ENCODE data around the gene PBX4. TPM values are rescaled to one million over a fixed set of nuclear protein-coding genes. Genes with fewer than 3 reads are reported as not detected.

The PBX4 gene
- total and polyA plus RNA-seq, 10 of the 15 experiments (the other 5 are each of a cell fraction or from before 2014, with no cell fraction given) = 0.18 to 17.3 (median 4.2) TPM

DNA sequence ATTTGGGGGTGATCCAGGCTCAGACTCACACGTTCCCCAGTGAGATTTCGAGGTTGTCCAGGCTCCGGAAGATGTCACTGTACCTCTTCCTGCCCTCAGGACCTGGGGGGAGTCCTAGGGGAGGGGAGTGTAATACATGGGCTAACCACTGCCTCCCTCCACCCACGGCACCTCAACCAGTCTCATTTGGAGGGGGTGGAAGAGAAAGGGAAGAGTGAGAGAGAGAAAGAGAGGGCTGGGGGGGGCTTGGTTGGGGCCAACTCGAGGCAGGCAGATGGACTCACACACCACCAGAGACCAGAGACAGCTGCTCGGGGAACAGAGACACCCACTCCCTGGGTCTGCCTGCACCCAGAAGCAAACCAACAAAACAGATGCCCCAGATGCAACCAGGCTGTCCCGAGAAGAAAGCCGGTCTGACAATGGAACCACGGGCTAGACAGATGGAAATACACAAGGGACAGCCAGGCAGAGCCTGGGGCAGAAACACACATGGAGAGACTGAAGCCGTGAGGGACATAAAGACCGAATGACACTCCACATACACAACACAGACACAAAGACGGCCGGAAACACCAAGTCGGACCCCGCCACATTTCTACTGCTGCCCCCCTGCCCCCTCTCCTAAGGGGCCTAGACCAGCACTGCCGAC lies 24.1 kb upstream of the PBX4 start:
- peaks cover 16 to 37% of the 10 kb centered on the region in 2 experiments; a peak in 3 of 4 replicates for H3K36me3 ChIP-seq (ENCODE audit: control insufficient read depth in 2 of 2, insufficient read depth in 2 of 2, low read length in 1 of 2)
- peak overlapping the region; percentile 95 for H3K4me2 ChIP-seq (ENCODE audit: control insufficient read depth, insufficient read depth)
- peak overlapping the region; percentile 96 for H3K4me3 ChIP-seq
- ChIA-PET SMC1A (ENCODE audit: uncharacterized antibody, unreplicated experiment) (interaction anchor here (0.9 kb wide), 1 partner anchor 19 kb away, joined by 3 read pairs; no protein-coding TSS in a partner anchor), RAD21 (ENCODE audit: unreplicated experiment) (no interaction called here), POLR2A (no interaction called here), CTCF (no interaction called here)
- H3K27me3 ChIP-seq (replicated peaks in 1 of 2; ENCODE audit: control insufficient read depth in 2 of 2, insufficient read depth in 2 of 2, low read length in 1 of 2) = no peaks in the 10 kb centered on the region
- in situ Hi-C loops (cut with MboI) = loop anchor here (5.0 kb wide), 1 partner anchor 115 kb away; the partner anchor contains the start of gene YJEFN3
- peaks cover 19% of the 10 kb centered on the region for H3K79me2 ChIP-seq (ENCODE audit: control insufficient read depth, insufficient read depth, low read length)
- H3K9ac ChIP-seq (ENCODE audit: control insufficient read depth, insufficient read depth, low read length) = peak overlapping the region; percentile 100
- peak overlapping the region; percentile 62; the same call in 1 of the 2 replicates for H2AFZ ChIP-seq (ENCODE audit: control insufficient read depth, low read depth, low read length)
- H3K9me3 ChIP-seq (replicated peaks; ENCODE audit: control insufficient read depth, insufficient read depth, low read length) = no peaks in the 10 kb centered on the region
- peak overlapping the region; percentile 99 for H3K27ac ChIP-seq (ENCODE audit: control insufficient read depth, insufficient read depth)
- DNase-seq (ENCODE audit: low read depth, low spot score) (no peak), ATAC-seq (peak; percentile 67), FAIRE-seq (peak; percentile 89)
- H4K20me1 ChIP-seq (ENCODE audit: control insufficient read depth, insufficient read depth) = no peaks in the 10 kb centered on the region; the same call in 1 of the 2 replicates
- TSS peak; percentile 88 for BruUV-seq (replicated peaks)
- 1% methylated on average over 16 of the region's 16 CpGs for WGBS (ENCODE audit: insufficient coverage, insufficient replicate concordance, low lambda C conversion rate, missing lambda C conversion rate)
- intact Hi-C loops (cut with micrococcal nuclease; ENCODE audit: unreplicated experiment) = loop anchor here (1.0 to 5.0 kb wide), 3 partner anchors 85 to 275 kb away; no protein-coding TSS in a partner anchor
- peaks cover 4% of the 10 kb centered on the region for H3K4me1 ChIP-seq (ENCODE audit: control insufficient read depth, insufficient read depth, low read length)
- no peak for TF ChIP-seq HDAC6 (IDR thresholded peaks at IDR 0.05; ENCODE audit: unreplicated experiment)
- TF ChIP-seq GABPA (IDR thresholded peaks at IDR 0.05; ENCODE audit: low read depth) = peak; percentile 63; the same call in 1 of the 2 replicates
- TF ChIP-seq ZNF207 (IDR thresholded peaks at IDR 0.05; ENCODE audit: borderline replicate concordance) = no peak
- TF ChIP-seq MEF2A (IDR thresholded peaks at IDR 0.05; ENCODE audit: insufficient read depth, low read depth, low read length) = 0 out of 2 replicates have a peak, but pooled peaks have one; percentile 26
- TF ChIP-seq, protein P1, sequence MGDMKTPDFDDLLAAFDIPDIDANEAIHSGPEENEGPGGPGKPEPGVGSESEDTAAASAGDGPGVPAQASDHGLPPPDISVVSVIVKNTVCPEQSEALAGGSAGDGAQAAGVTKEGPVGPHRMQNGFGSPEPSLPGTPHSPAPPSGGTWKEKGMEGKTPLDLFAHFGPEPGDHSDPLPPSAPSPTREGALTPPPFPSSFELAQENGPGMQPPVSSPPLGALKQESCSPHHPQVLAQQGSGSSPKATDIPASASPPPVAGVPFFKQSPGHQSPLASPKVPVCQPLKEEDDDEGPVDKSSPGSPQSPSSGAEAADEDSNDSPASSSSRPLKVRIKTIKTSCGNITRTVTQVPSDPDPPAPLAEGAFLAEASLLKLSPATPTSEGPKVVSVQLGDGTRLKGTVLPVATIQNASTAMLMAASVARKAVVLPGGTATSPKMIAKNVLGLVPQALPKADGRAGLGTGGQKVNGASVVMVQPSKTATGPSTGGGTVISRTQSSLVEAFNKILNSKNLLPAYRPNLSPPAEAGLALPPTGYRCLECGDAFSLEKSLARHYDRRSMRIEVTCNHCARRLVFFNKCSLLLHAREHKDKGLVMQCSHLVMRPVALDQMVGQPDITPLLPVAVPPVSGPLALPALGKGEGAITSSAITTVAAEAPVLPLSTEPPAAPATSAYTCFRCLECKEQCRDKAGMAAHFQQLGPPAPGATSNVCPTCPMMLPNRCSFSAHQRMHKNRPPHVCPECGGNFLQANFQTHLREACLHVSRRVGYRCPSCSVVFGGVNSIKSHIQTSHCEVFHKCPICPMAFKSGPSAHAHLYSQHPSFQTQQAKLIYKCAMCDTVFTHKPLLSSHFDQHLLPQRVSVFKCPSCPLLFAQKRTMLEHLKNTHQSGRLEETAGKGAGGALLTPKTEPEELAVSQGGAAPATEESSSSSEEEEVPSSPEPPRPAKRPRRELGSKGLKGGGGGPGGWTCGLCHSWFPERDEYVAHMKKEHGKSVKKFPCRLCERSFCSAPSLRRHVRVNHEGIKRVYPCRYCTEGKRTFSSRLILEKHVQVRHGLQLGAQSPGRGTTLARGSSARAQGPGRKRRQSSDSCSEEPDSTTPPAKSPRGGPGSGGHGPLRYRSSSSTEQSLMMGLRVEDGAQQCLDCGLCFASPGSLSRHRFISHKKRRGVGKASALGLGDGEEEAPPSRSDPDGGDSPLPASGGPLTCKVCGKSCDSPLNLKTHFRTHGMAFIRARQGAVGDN (IDR thresholded peaks at IDR 0.05) = peak; percentile 54
- TF ChIP-seq, protein P2, sequence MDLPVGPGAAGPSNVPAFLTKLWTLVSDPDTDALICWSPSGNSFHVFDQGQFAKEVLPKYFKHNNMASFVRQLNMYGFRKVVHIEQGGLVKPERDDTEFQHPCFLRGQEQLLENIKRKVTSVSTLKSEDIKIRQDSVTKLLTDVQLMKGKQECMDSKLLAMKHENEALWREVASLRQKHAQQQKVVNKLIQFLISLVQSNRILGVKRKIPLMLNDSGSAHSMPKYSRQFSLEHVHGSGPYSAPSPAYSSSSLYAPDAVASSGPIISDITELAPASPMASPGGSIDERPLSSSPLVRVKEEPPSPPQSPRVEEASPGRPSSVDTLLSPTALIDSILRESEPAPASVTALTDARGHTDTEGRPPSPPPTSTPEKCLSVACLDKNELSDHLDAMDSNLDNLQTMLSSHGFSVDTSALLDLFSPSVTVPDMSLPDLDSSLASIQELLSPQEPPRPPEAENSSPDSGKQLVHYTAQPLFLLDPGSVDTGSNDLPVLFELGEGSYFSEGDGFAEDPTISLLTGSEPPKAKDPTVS (IDR thresholded peaks at IDR 0.05; ENCODE audit: low read depth, low read length) = no peak
- TF ChIP-seq GATAD2B (conservative IDR thresholded peaks at IDR 0.05; ENCODE audit: low read depth) = 0 out of 2 replicates have a peak, but pooled peaks have one; percentile 2
- no peak for TF ChIP-seq SRF (IDR thresholded peaks at IDR 0.05; ENCODE audit: low read depth in 2 of 2, low read length in 2 of 2)
- TF ChIP-seq SUPT20H (IDR thresholded peaks at IDR 0.05; ENCODE audit: borderline replicate concordance, control insufficient read depth, low read depth, low read length) = no peak
- TF ChIP-seq BCL11A (IDR thresholded peaks at IDR 0.05; ENCODE audit: low read depth, low read length) = no peak
- peak; percentile 49; the same call in 1 of the 2 replicates for TF ChIP-seq TAF1 (IDR thresholded peaks at IDR 0.05; ENCODE audit: borderline replicate concordance, low read depth, low read length)
- TF ChIP-seq POU2F2 (IDR thresholded peaks at IDR 0.05; ENCODE audit: borderline replicate concordance, low read depth, low read length) = peak; percentile 12; the same call in 1 of the 3 replicates
- peak; percentile 55; the same call in 1 of the 2 replicates for TF ChIP-seq NBN (IDR thresholded peaks at IDR 0.05)
- TF ChIP-seq, protein P3, sequence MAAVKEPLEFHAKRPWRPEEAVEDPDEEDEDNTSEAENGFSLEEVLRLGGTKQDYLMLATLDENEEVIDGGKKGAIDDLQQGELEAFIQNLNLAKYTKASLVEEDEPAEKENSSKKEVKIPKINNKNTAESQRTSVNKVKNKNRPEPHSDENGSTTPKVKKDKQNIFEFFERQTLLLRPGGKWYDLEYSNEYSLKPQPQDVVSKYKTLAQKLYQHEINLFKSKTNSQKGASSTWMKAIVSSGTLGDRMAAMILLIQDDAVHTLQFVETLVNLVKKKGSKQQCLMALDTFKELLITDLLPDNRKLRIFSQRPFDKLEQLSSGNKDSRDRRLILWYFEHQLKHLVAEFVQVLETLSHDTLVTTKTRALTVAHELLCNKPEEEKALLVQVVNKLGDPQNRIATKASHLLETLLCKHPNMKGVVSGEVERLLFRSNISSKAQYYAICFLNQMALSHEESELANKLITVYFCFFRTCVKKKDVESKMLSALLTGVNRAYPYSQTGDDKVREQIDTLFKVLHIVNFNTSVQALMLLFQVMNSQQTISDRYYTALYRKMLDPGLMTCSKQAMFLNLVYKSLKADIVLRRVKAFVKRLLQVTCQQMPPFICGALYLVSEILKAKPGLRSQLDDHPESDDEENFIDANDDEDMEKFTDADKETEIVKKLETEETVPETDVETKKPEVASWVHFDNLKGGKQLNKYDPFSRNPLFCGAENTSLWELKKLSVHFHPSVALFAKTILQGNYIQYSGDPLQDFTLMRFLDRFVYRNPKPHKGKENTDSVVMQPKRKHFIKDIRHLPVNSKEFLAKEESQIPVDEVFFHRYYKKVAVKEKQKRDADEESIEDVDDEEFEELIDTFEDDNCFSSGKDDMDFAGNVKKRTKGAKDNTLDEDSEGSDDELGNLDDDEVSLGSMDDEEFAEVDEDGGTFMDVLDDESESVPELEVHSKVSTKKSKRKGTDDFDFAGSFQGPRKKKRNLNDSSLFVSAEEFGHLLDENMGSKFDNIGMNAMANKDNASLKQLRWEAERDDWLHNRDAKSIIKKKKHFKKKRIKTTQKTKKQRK (IDR thresholded peaks at IDR 0.05; ENCODE audit: low read depth, low read length) = no peak
- TF ChIP-seq RUNX3 (IDR thresholded peaks at IDR 0.05; ENCODE audit: low read length) = peak; percentile 64
